HepG2 (cell line): ENCODE data around the gene CABP4. TPM values are rescaled to one million over a fixed set of nuclear protein-coding genes. Genes with fewer than 3 reads are reported as not detected.

ENCODE experiments used
- ATAC-seq: fragments of 200-7000 bp; cut with Tn5 transposase; 3 replicates; pipeline ENCODE4 v1.9.1; 2020; ENCODE audit warnings: mild to moderate bottlenecking, moderate library complexity
- BruUV-seq: library from RNA; stranded (reverse); fragments of 400-500 nt; replicated peaks from 2 replicates; lab custom pipeline; 2021; lab: Mats Ljungman, UMichigan
- CTCF ChIA-PET: fragments of 300-600 bp; formaldehyde crosslinking; extraction: SDS; loops from one replicate; lab custom pipeline; 2021; ENCODE audit warnings: low total read pairs, inconsistent platforms, low intra/inter-chr PET ratio; lab: Yijun Ruan, JAX
- POLR2A ChIA-PET: fragments of 350-600 bp; sonication (Branson Sonifier 250); formaldehyde crosslinking; loops from one replicate; lab custom pipeline; 2020; ENCODE audit warnings: antibody characterized with exemption, inconsistent platforms; lab: Yijun Ruan, JAX
- DNase-seq: peaks from one replicate; pipeline ENCODE4 v3.0.0-alpha.2; 2015; ENCODE audit warnings: low spot score
- FAIRE-seq: peaks from 3 replicates; lab custom pipeline; 2011; peaks lifted over from hg19 to GRCh38; lab: Jason Lieb, UNC
- H2AFZ ChIP-seq: one replicate; pipeline ENCODE4 v1.6.1; 2011; ENCODE audit warnings: low read length, inconsistent platforms
- H3K27ac ChIP-seq: fragments of 300-600 bp; 3 replicates; pipeline ENCODE4 v1.8.0; 2011; ENCODE audit warnings: mixed run types, mild to moderate bottlenecking, mixed read lengths, low read length, inconsistent platforms; ENCODE audit not compliant: insufficient read depth; ENCODE audit errors: extremely low read length
- H3K27me3 ChIP-seq, 2 experiments: fragments of 200-600 bp in 1 of 2; 2 replicates in 1 of 2; 3 replicates in 1 of 2; pipeline versions ENCODE4 v1.6.0 to v1.8.0; 2011; ENCODE audit warnings: low read length in 2 of 2, mild to moderate bottlenecking in 2 of 2, moderate library complexity in 2 of 2, inconsistent platforms in 1 of 2; ENCODE audit not compliant: insufficient read depth in 2 of 2, control insufficient read depth in 1 of 2
- H3K36me3 ChIP-seq, 2 experiments: fragments of 200-600 bp in 1 of 2; replicated peaks in 1 of 2; 2 replicates in 1 of 2; 3 replicates in 1 of 2; pipeline versions ENCODE4 v1.5.1 to v1.8.0; 2011; ENCODE audit warnings: low read length in 2 of 2, inconsistent platforms in 1 of 2; ENCODE audit not compliant: insufficient read depth in 2 of 2, control insufficient read depth in 1 of 2
- H3K4me1 ChIP-seq: 2 replicates; pipeline ENCODE4 v1.5.1; 2012; ENCODE audit warnings: low read length, inconsistent platforms; ENCODE audit not compliant: insufficient read depth
- H3K4me2 ChIP-seq: 2 replicates; pipeline ENCODE4 v1.6.0; 2011; ENCODE audit warnings: low read depth, low read length, inconsistent platforms
- H3K4me3 ChIP-seq, 3 experiments: fragments of 200-600 bp in 1 of 3; sonication (generic), shearing (Covaris generic) in 1 of 3; replicated peaks in 1 of 3; 2 replicates each; pipeline ENCODE4 v1.5.1; 2011 to 2016; ENCODE audit warnings: low read length in 3 of 3, inconsistent platforms in 2 of 3, low read depth in 2 of 3, mild to moderate bottlenecking in 2 of 3, control low read depth in 1 of 3, mixed read lengths in 1 of 3; ENCODE audit not compliant: insufficient read depth in 1 of 3
- H3K79me2 ChIP-seq: one replicate; pipeline ENCODE4 v1.6.1; 2011; ENCODE audit warnings: low read length, inconsistent platforms; ENCODE audit not compliant: insufficient read depth
- H3K9ac ChIP-seq: 2 replicates; pipeline ENCODE4 v1.6.0; 2011; ENCODE audit warnings: mild to moderate bottlenecking, low read depth, low read length, inconsistent platforms; ENCODE audit not compliant: insufficient read depth
- H3K9me3 ChIP-seq: 2 replicates; pipeline ENCODE4 v1.5.1; 2012; ENCODE audit warnings: mild to moderate bottlenecking, low read length
- H4K20me1 ChIP-seq: 2 replicates; pipeline ENCODE4 v1.6.0; 2011; ENCODE audit warnings: inconsistent platforms, mild to moderate bottlenecking, low read length, moderate library complexity; ENCODE audit not compliant: insufficient read depth
- ARNT ChIP-seq: fragments of 450-650 bp; IDR thresholded peaks from 2 replicates; pipeline ENCODE4 v1.6.1; 2017
- E2F1 ChIP-seq: sonication (generic); formaldehyde crosslinking; IDR thresholded peaks from 2 replicates; pipeline ENCODE4 v1.5.0; 2020; ENCODE audit warnings: missing genetic modification reagents
- FOSL2 ChIP-seq: sonication (generic); formaldehyde crosslinking; IDR thresholded peaks from 2 replicates; pipeline ENCODE4 v1.4.0; 2020; ENCODE audit warnings: missing genetic modification reagents
- FOXP1 ChIP-seq, 2 experiments: fragments of 450-650 bp in 1 of 2; IDR thresholded peaks; 2 replicates each; pipeline ENCODE4 v1.6.1; 2017 to 2018; ENCODE audit warnings: antibody characterized with exemption in 1 of 2
- HNRNPUL1 ChIP-seq: fragments of 200-400 bp; formaldehyde crosslinking; IDR thresholded peaks from 2 replicates; pipeline ENCODE4 v1.6.1; 2017; ENCODE audit warnings: low read depth, mild to moderate bottlenecking, low read length, moderate library complexity
- NFATC3 ChIP-seq: sonication (generic); formaldehyde crosslinking; IDR thresholded peaks from 2 replicates; pipeline ENCODE4 v1.5.1; 2020; ENCODE audit warnings: mild to moderate bottlenecking, missing genetic modification reagents
- RBFOX2 ChIP-seq: fragments of 200-400 bp; formaldehyde crosslinking; IDR thresholded peaks from 2 replicates; pipeline ENCODE4 v1.6.1; 2017; ENCODE audit warnings: low read depth, mild to moderate bottlenecking, low read length
- SMAD3 ChIP-seq: sonication (generic); formaldehyde crosslinking; IDR thresholded peaks from 2 replicates; pipeline ENCODE4 v1.4.0; 2020; ENCODE audit warnings: missing genetic modification reagents
- YEATS2 ChIP-seq: sonication (generic); formaldehyde crosslinking; IDR thresholded peaks from 2 replicates; pipeline ENCODE4 v1.4.0; 2020; ENCODE audit warnings: missing genetic modification reagents, borderline replicate concordance
- ZNF34 ChIP-seq: sonication (generic); formaldehyde crosslinking; IDR thresholded peaks from 2 replicates; pipeline ENCODE4 v1.4.0; 2020; ENCODE audit warnings: mild to moderate bottlenecking, missing genetic modification reagents, borderline replicate concordance
- ZNF558 ChIP-seq: sonication (generic); formaldehyde crosslinking; IDR thresholded peaks from 2 replicates; pipeline ENCODE4 v1.9.0; 2022; ENCODE audit warnings: mild to moderate bottlenecking, missing genetic modification reagents, borderline replicate concordance
- ZNF850 ChIP-seq: sonication (generic); formaldehyde crosslinking; conservative IDR thresholded peaks from 2 replicates; pipeline ENCODE4 v1.9.0; 2021; ENCODE audit warnings: mild to moderate bottlenecking, missing genetic modification reagents
- WGBS: methylation state at CpG from one replicate; pipeline ENCODE4 v1.1.6; 2017; ENCODE audit warnings: low lambda C conversion rate; 5-methylcytosine and 5-hydroxymethylcytosine counted together
- in situ Hi-C: cut with HindIII; loops from 2 replicates; pipeline ENCODE4 v1.10.0; 2017; ENCODE audit warnings: low pct_unique_long_range_greater_than_20kb; ENCODE audit not compliant: extremely low pct_ligation_motif_present
- intact Hi-C: fragments of 100-400 bp; cut with micrococcal nuclease; formaldehyde crosslinking; loops from one replicate; pipeline ENCODE4 v1.10.0; 2022; ENCODE audit not compliant: unreplicated experiment
- polyA plus RNA-seq, 8 experiments: library from polyadenylated mRNA; depleted of rRNA in 3 of 8; stranded (reverse) in 7 of 8; unstranded in 1 of 8; fragments of >200 nt; fragmentation: Illumina TruSeq in 4 of 8; extraction: Trizol in 4 of 8; gene quantifications; 2 replicates each; pipeline versions ENCODE4 v1.2.1 to v1.2.3, GENCODE V29; 2011 to 2016; ENCODE audit warnings: low read depth in 4 of 8, missing spikeins in 1 of 8, mixed read lengths in 1 of 8; ENCODE audit not compliant: insufficient read depth in 1 of 8
- total RNA-seq, 5 experiments: library from RNA; depleted of rRNA; stranded (reverse); fragments of >200 nt; fragmentation: Illumina TruSeq; extraction: Trizol; gene quantifications; 2 replicates each; pipeline ENCODE4 v1.2.3, GENCODE V29; 2016; ENCODE audit warnings: low read depth in 1 of 5
- TF ChIP-seq, protein P1 (sequence below): IDR thresholded peaks from 2 replicates; pipeline ENCODE4 v1.6.1; 2018; ENCODE audit warnings: missing genetic modification reagents, mild to moderate bottlenecking, missing compliant biosample characterization

CABP4 gene
- total and polyA plus RNA-seq, 2 of the 13 experiments (the other 11 are each of a cell fraction or from before 2014, with no cell fraction given) = not detected

- intact Hi-C loops = no loop called here
- H3K79me2 ChIP-seq = no peaks in the 10 kb centered on the region
- H2AFZ ChIP-seq = no peak overlapping the region
- ChIA-PET CTCF (no interaction called here), POLR2A (interaction anchor here (1.0 to 2.0 kb wide), 12 partner anchors 8 to 228 kb away, joined by 3 to 22 read pairs (median 4); partner anchors contain the start of genes AIP, POLD4, PPP1CA and PTPRCAP)
- H3K27ac ChIP-seq = no peak overlapping the region
- WGBS = 15% methylated on average over 5 of the region's 5 CpGs
- ATAC-seq = no peak
- no peaks in the 10 kb centered on the region for H3K9me3 ChIP-seq
- no peaks in the 10 kb centered on the region for H3K27me3 ChIP-seq
- FAIRE-seq = no peak
- peak overlapping the region; percentile 97 for H3K4me2 ChIP-seq
- TF ChIP-seq RBFOX2 = no peak
- TF ChIP-seq FOXP1 (IDR thresholded peaks at IDR 0.05) = no peak
- no peak for TF ChIP-seq FOXP1 (CRISPR knock-in tag; IDR thresholded peaks at IDR 0.05)
- TF ChIP-seq ZNF558 (CRISPR knock-in tag) = no peak
- no peak for TF ChIP-seq YEATS2
- TF ChIP-seq NFATC3 (CRISPR knock-in tag) = no peak
- no peak for TF ChIP-seq HNRNPUL1
- TF ChIP-seq E2F1 (CRISPR knock-in tag) = no peak
- no peak for TF ChIP-seq ZNF34 (CRISPR knock-in tag)
- TF ChIP-seq SMAD3 (CRISPR knock-in tag) = no peak
- no peak for TF ChIP-seq ARNT
- TF ChIP-seq, protein P1, sequence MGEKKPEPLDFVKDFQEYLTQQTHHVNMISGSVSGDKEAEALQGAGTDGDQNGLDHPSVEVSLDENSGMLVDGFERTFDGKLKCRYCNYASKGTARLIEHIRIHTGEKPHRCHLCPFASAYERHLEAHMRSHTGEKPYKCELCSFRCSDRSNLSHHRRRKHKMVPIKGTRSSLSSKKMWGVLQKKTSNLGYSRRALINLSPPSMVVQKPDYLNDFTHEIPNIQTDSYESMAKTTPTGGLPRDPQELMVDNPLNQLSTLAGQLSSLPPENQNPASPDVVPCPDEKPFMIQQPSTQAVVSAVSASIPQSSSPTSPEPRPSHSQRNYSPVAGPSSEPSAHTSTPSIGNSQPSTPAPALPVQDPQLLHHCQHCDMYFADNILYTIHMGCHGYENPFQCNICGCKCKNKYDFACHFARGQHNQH = 0 out of 2 replicates have a peak, but pooled peaks have one; percentile 6
- TF ChIP-seq FOSL2 (CRISPR knock-in tag) = 0 out of 2 replicates have a peak, but pooled peaks have one; percentile 10
- TF ChIP-seq ZNF850 (CRISPR knock-in tag) = no peak
- H3K36me3 ChIP-seq = no peaks in the 10 kb centered on the region
- H3K4me1 ChIP-seq = peaks cover 67% of the 10 kb centered on the region
- H3K4me3 ChIP-seq = peak overlapping the region; percentile 81 to 87 (median 81)
- no TSS peak for BruUV-seq
- no peak for DNase-seq
- H4K20me1 ChIP-seq = no peaks in the 10 kb centered on the region
- in situ Hi-C loops = loop anchor here (5.0 kb wide), 1 partner anchor 66 kb away; the partner anchor contains the start of genes PPP1CA and TBC1D10C
- peak overlapping the region; percentile 71 for H3K9ac ChIP-seq
Measured at GRCh38 chr11:67468056-67468455, 12.9 kb downstream of the CABP4 start.
